Neural cell (in vitro differentiated cells): ENCODE data around the gene RTP2.

Source experiments
- EZH2 ChIP-seq: fragments of 200-600, 300-800 bp; shearing (Covaris generic), sonication (generic); IDR thresholded peaks from 2 replicates; pipeline ENCODE4 v1.6.1; 2014; ENCODE audit warnings: antibody characterized with exemption, low read length, borderline replicate concordance, mild to moderate bottlenecking; ENCODE audit not compliant: insufficient read depth, poor library complexity, severe bottlenecking
- POLR2AphosphoS5 ChIP-seq: IDR thresholded peaks from 2 replicates; pipeline ENCODE4 v1.6.1; 2012
- SMC3 ChIP-seq: fragments of 450-650 bp; conservative IDR thresholded peaks from 2 replicates; pipeline ENCODE4 v1.6.1; 2014; ENCODE audit warnings: antibody characterized with exemption, mild to moderate bottlenecking, moderate library complexity; ENCODE audit not compliant: poor library complexity
- TF ChIP-seq, protein P1 (sequence below): fragments of 450-650 bp; IDR thresholded peaks from 2 replicates; pipeline ENCODE4 v1.5.1; 2014; ENCODE audit warnings: antibody characterized with exemption, mild to moderate bottlenecking, moderate library complexity; ENCODE audit not compliant: poor library complexity, severe bottlenecking

DNA sequence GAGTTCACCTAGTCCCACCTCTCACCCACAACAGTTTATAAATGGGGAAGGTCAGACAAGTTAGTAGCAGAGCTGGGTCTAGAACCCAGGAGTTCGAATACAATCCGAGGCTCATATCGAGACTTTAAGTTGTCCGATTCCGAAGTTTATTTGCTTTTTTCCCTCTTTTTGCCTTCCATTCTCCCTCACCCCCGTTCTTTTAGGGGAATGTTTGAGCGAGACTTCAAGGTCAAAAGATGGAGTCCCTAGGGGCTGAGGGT lies 35.6 kb upstream of the RTP2 start:
- TF ChIP-seq POLR2AphosphoS5 (no peak), EZH2 (no peak), SMC3 (no peak)
- TF ChIP-seq, protein P1, sequence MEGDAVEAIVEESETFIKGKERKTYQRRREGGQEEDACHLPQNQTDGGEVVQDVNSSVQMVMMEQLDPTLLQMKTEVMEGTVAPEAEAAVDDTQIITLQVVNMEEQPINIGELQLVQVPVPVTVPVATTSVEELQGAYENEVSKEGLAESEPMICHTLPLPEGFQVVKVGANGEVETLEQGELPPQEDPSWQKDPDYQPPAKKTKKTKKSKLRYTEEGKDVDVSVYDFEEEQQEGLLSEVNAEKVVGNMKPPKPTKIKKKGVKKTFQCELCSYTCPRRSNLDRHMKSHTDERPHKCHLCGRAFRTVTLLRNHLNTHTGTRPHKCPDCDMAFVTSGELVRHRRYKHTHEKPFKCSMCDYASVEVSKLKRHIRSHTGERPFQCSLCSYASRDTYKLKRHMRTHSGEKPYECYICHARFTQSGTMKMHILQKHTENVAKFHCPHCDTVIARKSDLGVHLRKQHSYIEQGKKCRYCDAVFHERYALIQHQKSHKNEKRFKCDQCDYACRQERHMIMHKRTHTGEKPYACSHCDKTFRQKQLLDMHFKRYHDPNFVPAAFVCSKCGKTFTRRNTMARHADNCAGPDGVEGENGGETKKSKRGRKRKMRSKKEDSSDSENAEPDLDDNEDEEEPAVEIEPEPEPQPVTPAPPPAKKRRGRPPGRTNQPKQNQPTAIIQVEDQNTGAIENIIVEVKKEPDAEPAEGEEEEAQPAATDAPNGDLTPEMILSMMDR: no peak
